NK-92 treated with Interleukin-12 subunit alpha and Interleukin-12 subunit beta, amount 100 ng/mL, for 24 hours (cell line): ENCODE results near the gene ZNF287.
"Not testable (repeated sequence)": the region's sequence is repeated elsewhere in the genome, so short reads cannot be mapped to it uniquely, and the experiment has no call there.

Source experiments
- DNase-seq: peaks from one replicate; lab custom pipeline; 2025; lab: John Stamatoyannopoulos, UW

The ZNF287 gene

DNA sequence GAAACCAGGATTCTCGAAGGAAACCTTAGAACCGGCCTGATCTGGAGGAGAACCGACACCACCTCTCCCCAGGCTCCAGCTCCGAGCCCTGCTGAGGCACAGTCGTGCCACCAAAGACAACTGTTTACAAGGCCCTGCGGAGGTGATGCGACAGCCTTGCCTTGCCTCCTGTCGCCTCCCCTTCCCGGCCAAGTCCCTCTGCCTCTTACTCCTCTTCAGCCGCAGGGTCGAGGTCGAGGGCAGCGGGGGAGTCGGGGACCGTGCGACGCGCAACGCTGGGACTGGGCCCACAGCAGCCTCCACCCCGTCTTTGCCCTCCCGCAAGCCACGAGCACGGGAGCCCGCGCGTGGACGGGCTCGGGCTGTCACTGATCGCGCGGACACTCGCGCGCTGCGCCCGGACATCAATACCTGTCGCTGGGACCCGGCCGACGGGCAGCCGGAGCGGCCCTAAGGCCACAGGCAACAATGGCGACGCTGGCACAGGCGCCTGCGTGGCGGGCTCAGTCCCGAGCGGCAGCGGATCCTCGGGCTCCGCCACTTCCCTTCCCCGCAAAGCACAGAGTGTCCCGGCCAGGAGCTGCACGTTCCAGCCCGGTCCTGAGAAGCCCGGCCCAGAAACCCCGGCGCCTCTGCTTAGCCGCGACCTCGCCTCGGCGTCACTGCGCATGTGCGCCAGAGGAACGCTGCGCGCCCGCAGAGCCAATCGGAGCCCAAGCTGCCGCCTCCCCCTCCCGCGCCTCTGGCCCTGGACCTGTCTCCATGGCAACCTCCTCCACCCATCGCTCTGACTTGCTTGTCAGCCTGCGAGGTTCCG lies at the start of gene ZNF287:
ZNF287 (minus strand) TSS at position 664 of the 817 bp plus-strand sequence. CDS start 1,473 bp downstream, outside the sequence.
- peak; percentile 61 for DNase-seq

DNA sequence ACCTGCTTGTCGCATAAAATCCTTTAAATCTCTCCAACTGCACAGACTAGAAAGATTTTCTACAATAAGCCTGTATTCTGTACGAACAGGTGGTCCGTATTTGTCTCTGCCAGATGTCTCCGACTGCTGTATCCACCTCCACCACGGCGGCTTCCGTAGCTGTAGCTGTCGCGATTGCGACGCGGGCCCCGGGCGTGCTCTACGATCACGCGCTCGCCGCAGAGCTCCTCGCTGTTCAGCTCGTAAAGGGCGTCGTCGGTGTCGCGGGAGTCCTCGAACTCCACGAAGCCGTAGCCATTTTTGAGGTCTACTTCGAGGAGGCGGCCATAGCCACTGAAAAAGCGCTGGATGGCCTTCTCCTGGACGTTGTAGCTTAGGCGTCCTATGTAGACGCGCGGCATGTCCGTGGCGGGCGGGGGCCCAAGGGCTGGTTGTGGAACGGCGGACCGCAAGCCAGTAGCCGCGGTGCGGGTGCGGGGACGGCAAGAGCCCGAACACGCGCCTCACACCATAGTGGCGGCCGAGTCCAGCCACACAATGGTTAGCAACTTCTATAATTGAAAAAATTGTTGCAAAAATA lies 48.6 kb upstream of the ZNF287 start:
- no peak for DNase-seq

GRCh38 chr17:16599537-16599936 lies 30.5 kb upstream of the ZNF287 start:
- no peak for DNase-seq

DNA sequence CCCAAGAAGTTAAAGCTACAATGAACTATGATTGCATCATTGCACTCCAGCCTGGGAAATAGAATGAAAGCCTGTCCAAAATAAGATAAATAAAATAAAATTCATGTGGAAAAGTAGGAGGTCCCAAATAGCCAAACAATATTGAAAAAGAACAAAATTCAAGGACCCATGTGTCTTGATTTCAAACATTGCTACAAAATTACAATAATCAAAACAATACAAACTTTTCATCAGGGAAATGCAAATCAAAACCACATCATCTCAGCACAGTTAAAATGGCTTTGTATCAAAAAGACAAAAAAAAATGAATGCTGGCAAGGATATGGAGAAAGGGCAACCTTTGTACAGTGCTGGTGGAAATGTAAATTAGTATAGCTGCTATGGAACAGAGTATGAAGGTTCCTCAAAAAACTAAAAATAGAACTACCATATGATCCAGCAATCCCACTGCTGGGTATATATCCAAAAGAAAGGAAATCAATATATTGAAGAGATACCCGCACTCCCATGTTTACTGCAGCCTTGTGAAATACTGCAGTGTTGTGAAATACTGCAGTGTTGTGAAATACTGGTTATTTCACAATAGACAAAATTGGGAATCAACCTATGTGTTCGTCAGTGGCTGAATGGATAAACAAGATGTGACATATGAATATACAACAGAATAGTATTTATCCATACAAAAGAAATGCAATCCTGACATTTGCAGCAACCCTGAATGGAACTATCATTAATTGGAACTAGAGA lies 24.5 kb upstream of the ZNF287 start:
- DNase-seq = no peak

GRCh38 chr17:16589097-16589969 lies 20.3 kb upstream of the ZNF287 start:
- DNase-seq = peak; percentile 51

DNA sequence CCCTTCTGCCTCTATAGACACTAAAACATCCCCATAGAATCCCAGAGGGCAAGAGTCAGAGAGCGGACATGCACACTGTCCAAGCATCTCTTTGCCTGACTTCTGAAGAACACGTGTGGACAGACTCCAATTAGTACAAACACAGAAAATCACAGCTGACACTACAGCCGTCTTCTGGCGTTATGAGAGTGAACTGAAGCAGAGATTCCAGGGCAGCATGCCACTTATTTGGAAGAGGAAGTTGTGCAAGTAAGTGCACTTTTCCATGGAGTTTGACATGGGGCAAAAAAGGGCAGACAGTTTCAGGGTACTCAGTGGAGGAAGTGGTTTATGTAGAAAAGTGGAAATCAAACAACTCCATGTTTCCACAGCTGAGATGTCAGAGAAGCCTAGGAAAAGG lies 16.8 kb upstream of the ZNF287 start:
- no peak for DNase-seq

DNA sequence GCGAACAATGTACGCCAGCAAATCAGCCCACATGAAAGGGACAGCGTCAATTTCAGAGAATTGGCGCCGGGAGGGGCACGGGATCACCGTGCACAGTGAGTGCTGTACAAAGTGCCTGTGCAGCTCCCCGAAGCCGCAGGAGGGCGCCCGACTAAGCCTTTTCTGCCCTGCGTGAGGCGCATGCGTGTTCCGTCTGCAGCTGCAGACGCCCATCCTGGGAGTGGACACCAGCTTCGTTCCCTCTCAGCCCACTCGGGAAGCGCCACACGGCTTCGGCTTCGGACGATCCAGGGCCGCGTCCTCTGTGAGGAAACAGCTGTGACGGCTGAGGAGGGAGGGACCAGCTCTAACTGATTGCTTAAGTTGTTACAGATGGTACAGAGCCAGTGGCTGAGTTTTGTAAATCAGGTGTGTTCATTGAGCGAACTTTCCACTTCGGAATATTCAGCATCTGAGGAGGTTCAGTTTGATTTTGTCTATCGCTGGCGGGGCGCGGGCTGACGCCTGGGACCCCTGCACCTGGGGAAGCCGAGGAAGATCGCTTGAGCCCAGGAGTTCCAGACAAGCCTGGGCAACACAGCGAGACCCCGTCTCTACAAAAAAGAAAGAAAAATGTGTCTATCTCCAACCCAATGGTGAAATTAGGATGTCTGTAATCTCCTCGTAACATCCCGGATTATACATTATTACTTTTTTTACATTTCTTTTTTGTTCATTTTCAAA lies 15.4 kb upstream of the ZNF287 start:
- DNase-seq = no peak

- no peak for DNase-seq
These were observed 14.8 kb upstream of the ZNF287 start for GRCh38 chr17:16583781-16584180.

- no peak for DNase-seq
These were observed 4.5 kb upstream of the ZNF287 start for GRCh38 chr17:16573466-16573865.

- DNase-seq = no peak
These were observed 331 bp upstream of the ZNF287 start for GRCh38 chr17:16569358-16569712.

DNA sequence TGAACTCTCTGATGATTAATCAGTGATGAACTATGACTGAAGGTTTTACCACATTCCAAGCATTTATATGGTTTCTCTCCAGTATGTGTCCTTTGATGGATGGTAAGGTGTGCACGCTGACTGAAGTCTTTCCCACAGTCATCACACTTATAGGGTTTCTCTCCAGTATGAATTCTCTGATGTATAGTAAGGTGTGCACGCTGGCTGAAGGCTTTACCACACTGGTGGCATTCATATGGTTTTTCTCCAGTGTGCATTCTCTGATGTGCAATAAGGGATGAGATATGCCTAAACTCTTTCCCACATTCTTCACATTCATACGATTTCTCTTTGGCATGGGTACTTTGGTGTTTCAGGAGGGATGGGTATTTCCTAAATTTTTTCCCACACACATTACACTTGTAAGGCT lies 16.4 kb downstream of the ZNF287 start:
- no peak for DNase-seq

GRCh38 chr17:16551878-16552636 lies 16.9 kb downstream of the ZNF287 start:
- DNase-seq = no peak

DNA sequence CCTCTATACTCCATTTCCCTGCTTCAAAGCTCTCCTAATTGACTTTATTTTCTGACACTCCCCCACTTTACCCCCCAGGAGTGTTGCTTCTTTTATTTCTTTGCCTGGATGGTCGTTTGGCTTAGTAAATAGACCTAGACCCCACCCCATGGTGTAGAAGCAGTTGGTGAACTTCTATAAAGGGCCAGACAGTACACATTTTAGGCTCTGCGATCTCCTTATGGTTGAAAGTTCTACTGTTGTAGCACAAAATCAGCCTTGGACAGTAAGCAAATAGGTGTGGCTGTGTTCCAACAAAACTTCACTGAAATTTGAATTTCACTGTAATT lies 31.9 kb downstream of the ZNF287 start:
- DNase-seq = no peak

DNA sequence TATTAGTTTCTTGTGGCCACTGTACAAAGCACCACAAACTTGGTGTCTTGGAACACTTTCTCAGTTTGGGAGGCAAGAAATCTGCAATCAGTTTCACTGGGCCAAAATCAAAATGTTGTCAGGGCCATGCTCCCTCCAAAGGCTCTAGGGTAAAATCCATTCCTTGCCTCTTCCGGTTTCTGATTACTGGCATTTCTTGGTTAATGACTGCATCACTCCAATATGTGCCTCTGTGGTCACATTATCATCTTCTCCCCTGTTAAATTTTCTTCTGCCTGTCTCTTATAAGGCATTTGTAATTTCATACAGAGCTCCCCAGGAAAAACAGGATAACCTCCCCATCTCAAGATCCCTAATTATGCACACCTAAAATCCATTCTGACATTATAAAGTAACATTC lies 34.8 kb downstream of the ZNF287 start:
- DNase-seq = no peak

DNA sequence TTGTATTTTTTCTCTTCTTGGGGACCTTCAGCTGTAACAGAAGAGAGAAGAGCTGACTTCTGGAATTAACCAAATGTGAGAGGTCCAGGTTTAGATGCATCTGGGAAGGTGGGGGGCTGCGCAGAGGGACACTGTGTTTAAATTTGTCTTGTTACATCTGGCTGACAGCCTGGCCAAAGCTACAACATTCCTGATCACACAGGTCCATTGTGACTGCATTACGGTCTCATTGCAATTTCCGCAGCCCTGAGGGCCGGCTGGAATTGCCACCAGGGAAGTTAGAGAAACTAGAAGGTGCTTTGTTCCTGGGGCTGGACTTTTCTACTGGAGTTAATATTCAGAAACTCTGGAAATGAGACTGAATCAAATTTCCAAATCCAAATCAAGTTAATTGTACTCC lies 39.1 kb downstream of the ZNF287 start:
- DNase-seq = no peak

- no peak for DNase-seq
These were observed 41.7 kb downstream of the ZNF287 start for GRCh38 chr17:16527298-16527697.

DNA sequence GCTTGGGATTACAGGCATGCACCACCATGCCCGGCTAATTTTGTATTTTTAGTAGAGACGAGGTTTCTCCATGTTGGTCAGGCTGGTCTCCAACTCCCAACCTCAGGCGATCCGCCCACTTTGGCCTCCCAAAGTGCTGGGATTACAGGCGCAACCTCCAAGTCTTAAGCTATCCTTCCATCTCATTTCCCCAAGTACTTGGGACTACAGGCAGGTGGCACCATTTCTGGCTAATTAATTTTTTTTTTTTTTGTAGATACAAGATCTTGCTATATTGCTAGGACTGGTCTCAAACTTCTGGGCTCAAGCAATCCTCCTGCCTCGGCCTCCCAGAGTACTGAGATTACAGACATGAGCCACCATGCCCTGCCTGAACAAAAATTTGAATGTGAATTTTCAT lies 43.4 kb downstream of the ZNF287 start:
- DNase-seq = not testable (repeated sequence)

DNA sequence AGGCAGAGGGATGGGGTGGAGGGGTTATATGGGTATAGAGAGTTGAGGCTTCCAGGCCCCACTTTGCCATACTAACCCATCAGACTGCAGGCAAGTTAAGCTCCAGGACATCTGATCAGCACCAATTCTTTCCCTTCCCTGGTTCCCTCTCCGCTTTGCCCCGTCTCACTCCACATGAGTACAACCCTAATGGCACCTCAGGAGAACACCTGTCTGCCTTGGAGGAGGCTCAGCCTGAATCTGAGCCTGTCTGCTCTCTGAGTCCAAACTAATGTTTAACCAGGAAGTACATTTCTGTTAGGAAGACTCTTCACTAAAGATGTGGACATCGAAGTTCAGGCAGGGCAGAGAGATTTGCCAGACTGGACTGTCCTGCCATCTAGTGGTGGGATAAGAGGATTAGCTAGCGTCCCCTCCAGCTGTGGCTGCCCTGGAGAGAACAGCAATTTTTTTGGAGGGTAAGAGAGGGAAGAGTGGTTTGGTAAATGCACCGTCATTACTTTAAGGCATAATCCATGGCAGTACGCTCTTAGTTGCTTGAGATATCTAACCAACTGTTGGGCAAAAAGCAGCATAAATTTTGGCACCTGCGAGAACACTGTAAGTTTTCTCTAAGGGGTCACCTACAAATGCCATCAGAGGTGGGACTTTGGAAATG lies 47.8 kb downstream of the ZNF287 start:
- DNase-seq = peak; percentile 6

DNA sequence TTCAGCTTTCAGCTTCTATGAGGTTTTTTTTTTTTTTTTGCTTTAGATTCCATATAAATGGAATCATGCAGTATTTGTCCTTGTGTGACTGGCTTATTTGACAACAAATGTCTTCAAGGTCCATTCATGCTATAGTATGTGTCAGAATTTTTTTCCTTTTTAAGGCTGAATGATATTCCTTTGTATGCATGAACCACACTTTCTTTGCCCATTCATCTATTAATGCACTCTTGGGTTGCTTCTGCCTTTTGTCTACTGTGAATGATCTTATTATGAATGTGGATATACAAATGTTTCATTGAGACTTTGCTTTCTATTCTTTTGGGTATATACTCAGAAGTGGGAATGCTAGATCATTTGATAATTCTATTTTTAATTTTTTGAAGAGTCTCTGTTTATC lies 50.0 kb downstream of the ZNF287 start:
- DNase-seq = no peak

GRCh38 chr17:16517477-16517876 lies 51.5 kb downstream of the ZNF287 start:
- DNase-seq = no peak
